KOPT-K1 (cell line): ENCODE measurements around the gene PPM1H.
"Not testable (repeated sequence)": the region's sequence is repeated elsewhere in the genome, so short reads cannot be mapped to it uniquely, and the experiment has no call there.

Experiments
- H3K27ac ChIP-seq: fragments of 200-600 bp; sonication (generic); 2 replicates; pipeline ENCODE4 v1.5.1; 2016; ENCODE audit warnings: antibody characterized with exemption, mild to moderate bottlenecking, low read depth, low read length; ENCODE audit not compliant: poor library complexity, severe bottlenecking
- H3K36me3 ChIP-seq: fragments of 200-600 bp; sonication (generic); 2 replicates; pipeline ENCODE4 v1.5.1; 2017; ENCODE audit warnings: antibody characterized with exemption, mild to moderate bottlenecking, low read length, moderate library complexity; ENCODE audit not compliant: insufficient read depth
- H3K9me3 ChIP-seq: fragments of 200-600 bp; sonication (generic); 2 replicates; pipeline ENCODE4 v1.5.1; 2017; ENCODE audit warnings: antibody characterized with exemption, low read length, mild to moderate bottlenecking; ENCODE audit not compliant: insufficient read depth, poor library complexity, severe bottlenecking

The PPM1H gene

GRCh38 chr12:62960324-62960723, 25.4 kb upstream of the PPM1H start:
- no peak overlapping the region for H3K27ac ChIP-seq
- no peaks in the 10 kb centered on the region for H3K9me3 ChIP-seq
- no peaks in the 10 kb centered on the region for H3K36me3 ChIP-seq

GRCh38 chr12:62959745-62960144, 24.8 kb upstream of the PPM1H start:
- no peak overlapping the region for H3K27ac ChIP-seq
- no peaks in the 10 kb centered on the region for H3K36me3 ChIP-seq
- H3K9me3 ChIP-seq, result no peaks in the 10 kb centered on the region

GRCh38 chr12:62957233-62957953, 22.4 kb upstream of the PPM1H start:
- Histone ChIP-seq H3K9me3 (no peaks in the 10 kb centered on the region), H3K27ac (no peak overlapping the region), H3K36me3 (no peaks in the 10 kb centered on the region)

GRCh38 chr12:62955678-62956077, 20.7 kb upstream of the PPM1H start:
- Histone ChIP-seq H3K36me3 (no peaks in the 10 kb centered on the region), H3K27ac (no peak overlapping the region), H3K9me3 (no peaks in the 10 kb centered on the region)

- Histone ChIP-seq H3K27ac (no peak overlapping the region), H3K9me3 (no peaks in the 10 kb centered on the region), H3K36me3 (no peaks in the 10 kb centered on the region)
Observed at GRCh38 chr12:62950317-62950716, 15.4 kb upstream of the PPM1H start.

- Histone ChIP-seq H3K27ac (no peak overlapping the region), H3K36me3 (no peaks in the 10 kb centered on the region), H3K9me3 (no peaks in the 10 kb centered on the region)
Observed at GRCh38 chr12:62948123-62948522, 13.2 kb upstream of the PPM1H start.

GRCh38 chr12:62947364-62947763, 12.4 kb upstream of the PPM1H start:
- H3K36me3 ChIP-seq, result no peaks in the 10 kb centered on the region
- H3K9me3 ChIP-seq, result no peaks in the 10 kb centered on the region
- H3K27ac ChIP-seq, result no peak overlapping the region

- Histone ChIP-seq H3K27ac (no peak overlapping the region), H3K36me3 (no peaks in the 10 kb centered on the region), H3K9me3 (no peaks in the 10 kb centered on the region)
Observed at GRCh38 chr12:62943779-62944395, 8.9 kb upstream of the PPM1H start.

GRCh38 chr12:62942316-62942715, 7.4 kb upstream of the PPM1H start:
- not testable (repeated sequence) for H3K36me3 ChIP-seq, H3K27ac ChIP-seq, H3K9me3 ChIP-seq

- Histone ChIP-seq H3K27ac (no peak overlapping the region), H3K36me3 (no peaks in the 10 kb centered on the region), H3K9me3 (no peaks in the 10 kb centered on the region)
Observed at GRCh38 chr12:62934239-62934798, 631 bp downstream of the PPM1H start.

GRCh38 chr12:62933602-62934238, 1.2 kb downstream of the PPM1H start:
- no peaks in the 10 kb centered on the region for H3K9me3 ChIP-seq
- H3K36me3 ChIP-seq, result no peaks in the 10 kb centered on the region
- no peak overlapping the region for H3K27ac ChIP-seq

- H3K27ac ChIP-seq, result no peak overlapping the region
- no peaks in the 10 kb centered on the region for H3K36me3 ChIP-seq
- no peaks in the 10 kb centered on the region for H3K9me3 ChIP-seq
Observed at GRCh38 chr12:62933220-62933601, 1.7 kb downstream of the PPM1H start.

- no peak overlapping the region for H3K27ac ChIP-seq
Observed at GRCh38 chr12:62931477-62931876, 3.5 kb downstream of the PPM1H start.

GRCh38 chr12:62930546-62931425, 4.2 kb downstream of the PPM1H start:
- H3K9me3 ChIP-seq, result no peaks in the 10 kb centered on the region
- H3K27ac ChIP-seq, result no peak overlapping the region
- H3K36me3 ChIP-seq, result no peaks in the 10 kb centered on the region

More at GRCh38 chr12:62931477-62931876, 3.5 kb downstream of the PPM1H start:
- Histone ChIP-seq H3K36me3 (no peaks in the 10 kb centered on the region), H3K9me3 (no peaks in the 10 kb centered on the region)

- no peaks in the 10 kb centered on the region for H3K36me3 ChIP-seq
- H3K27ac ChIP-seq, result no peak overlapping the region
- H3K9me3 ChIP-seq, result no peaks in the 10 kb centered on the region
Observed at GRCh38 chr12:62928632-62929031, 6.3 kb downstream of the PPM1H start.
